HFF-Myc (cell line): ENCODE data around the gene ZCCHC3.
A peak's percentile ranks its signal among the peaks of the same experiment; 100 is the strongest.

ENCODE experiments used
- DNase-seq: peaks from one replicate; pipeline ENCODE4 v3.0.0-alpha.2; 2011; ENCODE audit warnings: low read depth; ENCODE audit errors: extremely low read depth
- H3K4me3 ChIP-seq: replicated peaks from 2 replicates; pipeline ENCODE4 v1.5.1; 2011; ENCODE audit warnings: low read depth, mild to moderate bottlenecking, control low read depth, low read length
- CTCF ChIP-seq: IDR thresholded peaks from 2 replicates; pipeline ENCODE4 v1.5.1; 2012; ENCODE audit warnings: mild to moderate bottlenecking, low read depth, low read length, control low read depth; ENCODE audit errors: missing control alignments

ZCCHC3 gene

GRCh38 chr20:325889-326644 lies 28.7 kb downstream of the ZCCHC3 start:
- no peak for DNase-seq
- no peak for TF ChIP-seq CTCF
- peak overlapping the region; percentile 67 for H3K4me3 ChIP-seq

- no peak for TF ChIP-seq CTCF
- peak overlapping the region; percentile 67 for H3K4me3 ChIP-seq
- no peak for DNase-seq
These were observed 29.3 kb downstream of the ZCCHC3 start for GRCh38 chr20:326645-327185.

GRCh38 chr20:327186-328026 lies 30.0 kb downstream of the ZCCHC3 start:
- no peak for TF ChIP-seq CTCF
- peak overlapping the region; percentile 67 for H3K4me3 ChIP-seq
- DNase-seq, result peak; percentile 75

- TF ChIP-seq CTCF, result no peak
- peak overlapping the region; percentile 67 for H3K4me3 ChIP-seq
- no peak for DNase-seq
These were observed 30.9 kb downstream of the ZCCHC3 start for GRCh38 chr20:328027-328974.

GRCh38 chr20:328975-329695 lies 31.8 kb downstream of the ZCCHC3 start:
- DNase-seq, result no peak
- no peak for TF ChIP-seq CTCF
- H3K4me3 ChIP-seq, result peak overlapping the region; percentile 67

GRCh38 chr20:329851-330232 lies 32.5 kb downstream of the ZCCHC3 start:
- DNase-seq, result no peak
- no peak overlapping the region for H3K4me3 ChIP-seq
- no peak for TF ChIP-seq CTCF
